OCI-LY7 (cell line): ENCODE data around the gene ZNF30.

ENCODE experiments used
- EZH2phosphoT487 ChIP-seq: fragments of 200-600 bp; sonication (generic); IDR thresholded peaks from 2 replicates; pipeline ENCODE4 v1.6.1; 2018; ENCODE audit warnings: low read depth, borderline replicate concordance, mild to moderate bottlenecking, mixed run types, antibody characterized with exemption, low read length, moderate library complexity, mixed read lengths
- TF ChIP-seq, protein P1 (sequence below): fragments of 200-600 bp; sonication (generic); conservative IDR thresholded peaks from 2 replicates; pipeline ENCODE4 v1.5.1; 2014; ENCODE audit warnings: mild to moderate bottlenecking, antibody characterized with exemption, low read length, moderate library complexity, mixed read lengths

DNA sequence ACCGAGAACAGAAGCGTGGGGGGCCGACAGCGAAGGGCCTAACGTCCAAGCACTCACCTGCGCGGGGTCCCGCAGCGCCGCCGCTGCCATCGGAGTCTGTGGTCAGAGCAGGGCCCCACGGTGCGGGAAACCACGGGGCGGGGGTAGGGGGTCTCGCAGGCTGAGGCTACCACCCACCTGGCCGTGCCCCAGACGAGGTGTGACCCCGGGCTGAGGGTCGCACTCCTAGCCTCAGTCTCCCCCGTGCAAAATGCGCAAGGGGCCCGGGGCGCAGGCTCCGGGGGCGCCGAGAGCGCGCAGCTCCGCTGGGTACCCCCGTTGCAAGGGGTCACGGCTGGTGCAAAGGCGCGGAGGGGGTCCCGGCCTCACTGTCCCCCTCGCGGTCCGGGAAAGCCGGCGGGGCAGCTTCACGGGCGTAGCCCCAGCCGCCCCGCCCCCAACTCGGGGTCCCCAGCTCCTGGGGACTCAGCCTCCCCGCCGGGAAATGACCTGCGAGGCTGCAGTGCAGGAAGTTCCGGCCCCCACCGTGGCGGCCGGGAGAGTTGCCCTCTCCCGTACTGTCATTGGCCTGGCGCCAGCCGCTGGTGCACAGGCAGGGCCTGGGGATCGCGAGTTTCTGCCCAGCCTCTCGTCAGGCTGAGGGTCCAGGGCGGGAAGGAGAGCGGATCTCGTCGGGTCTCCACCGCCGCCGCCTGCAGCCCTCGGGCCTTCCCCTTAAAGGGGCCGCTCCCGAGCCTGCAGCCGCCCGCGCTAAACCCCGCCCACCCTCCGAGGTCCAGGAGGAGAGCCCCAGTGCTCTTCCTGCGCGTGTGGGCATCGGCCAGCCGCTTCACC, 37.1 kb downstream of the ZNF30 start, which contains the start of gene ZNF792:
- TF ChIP-seq, protein P1, sequence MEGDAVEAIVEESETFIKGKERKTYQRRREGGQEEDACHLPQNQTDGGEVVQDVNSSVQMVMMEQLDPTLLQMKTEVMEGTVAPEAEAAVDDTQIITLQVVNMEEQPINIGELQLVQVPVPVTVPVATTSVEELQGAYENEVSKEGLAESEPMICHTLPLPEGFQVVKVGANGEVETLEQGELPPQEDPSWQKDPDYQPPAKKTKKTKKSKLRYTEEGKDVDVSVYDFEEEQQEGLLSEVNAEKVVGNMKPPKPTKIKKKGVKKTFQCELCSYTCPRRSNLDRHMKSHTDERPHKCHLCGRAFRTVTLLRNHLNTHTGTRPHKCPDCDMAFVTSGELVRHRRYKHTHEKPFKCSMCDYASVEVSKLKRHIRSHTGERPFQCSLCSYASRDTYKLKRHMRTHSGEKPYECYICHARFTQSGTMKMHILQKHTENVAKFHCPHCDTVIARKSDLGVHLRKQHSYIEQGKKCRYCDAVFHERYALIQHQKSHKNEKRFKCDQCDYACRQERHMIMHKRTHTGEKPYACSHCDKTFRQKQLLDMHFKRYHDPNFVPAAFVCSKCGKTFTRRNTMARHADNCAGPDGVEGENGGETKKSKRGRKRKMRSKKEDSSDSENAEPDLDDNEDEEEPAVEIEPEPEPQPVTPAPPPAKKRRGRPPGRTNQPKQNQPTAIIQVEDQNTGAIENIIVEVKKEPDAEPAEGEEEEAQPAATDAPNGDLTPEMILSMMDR = no peak
- TF ChIP-seq EZH2phosphoT487 = no peak
